ENCODE measurements around the gene THSD7A.
A peak's percentile ranks its signal among the peaks of the same experiment; 100 is the strongest.
"Not testable (repeated sequence)": the region's sequence is repeated elsewhere in the genome, so short reads cannot be mapped to it uniquely, and the experiment has no call there.

Gene THSD7A

GRCh38 chr7:11443934-11444333 lies 388.1 kb downstream of the THSD7A start:
- DNase-seq: not testable (repeated sequence)

- no peak for DNase-seq
Measured at GRCh38 chr7:11437994-11438393, 394.0 kb downstream of the THSD7A start.

- DNase-seq: no peak
Measured at GRCh38 chr7:11436773-11437524, 395.0 kb downstream of the THSD7A start.

GRCh38 chr7:11436316-11436715 lies 395.7 kb downstream of the THSD7A start:
- DNase-seq: no peak

- DNase-seq: no peak
Measured at GRCh38 chr7:11434366-11434765, 397.6 kb downstream of the THSD7A start.

DNA sequence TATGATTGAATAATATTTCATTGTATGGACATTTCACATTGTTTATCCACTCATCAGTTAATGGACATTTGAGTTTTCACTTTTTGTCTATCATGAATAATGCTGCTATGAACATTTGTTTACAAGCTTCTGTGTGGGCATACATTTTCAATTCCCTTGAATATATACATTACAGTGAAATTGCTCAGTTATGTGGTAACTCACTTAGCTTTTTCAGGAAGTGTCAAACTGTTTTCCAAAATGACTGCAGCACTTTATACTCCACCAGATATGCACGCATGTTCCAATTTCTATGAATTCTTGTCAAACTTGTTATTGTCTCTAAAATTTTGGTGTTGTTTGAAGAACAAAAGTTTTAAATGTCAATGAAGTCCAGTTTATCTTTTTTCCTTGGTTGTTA lies 401.2 kb downstream of the THSD7A start:
- DNase-seq: no peak

DNA sequence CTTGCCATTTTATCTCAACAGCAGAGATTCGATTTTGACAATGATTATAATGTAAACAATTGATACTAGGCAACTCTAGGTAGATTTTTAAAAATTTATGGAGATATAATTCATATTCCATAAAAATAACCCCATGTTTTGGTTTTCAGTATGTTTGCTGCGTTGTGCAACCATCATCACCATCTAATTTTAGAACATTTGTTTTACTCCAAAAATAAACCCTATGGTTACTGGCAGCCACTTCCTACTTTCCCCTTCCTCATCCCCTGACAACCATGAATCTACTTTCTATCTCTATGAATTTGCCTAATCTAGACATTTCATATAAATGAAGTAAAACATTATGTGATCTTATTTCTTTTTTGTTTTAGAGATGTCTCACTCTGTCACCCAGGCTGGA lies 401.9 kb downstream of the THSD7A start:
- no peak for DNase-seq

DNA sequence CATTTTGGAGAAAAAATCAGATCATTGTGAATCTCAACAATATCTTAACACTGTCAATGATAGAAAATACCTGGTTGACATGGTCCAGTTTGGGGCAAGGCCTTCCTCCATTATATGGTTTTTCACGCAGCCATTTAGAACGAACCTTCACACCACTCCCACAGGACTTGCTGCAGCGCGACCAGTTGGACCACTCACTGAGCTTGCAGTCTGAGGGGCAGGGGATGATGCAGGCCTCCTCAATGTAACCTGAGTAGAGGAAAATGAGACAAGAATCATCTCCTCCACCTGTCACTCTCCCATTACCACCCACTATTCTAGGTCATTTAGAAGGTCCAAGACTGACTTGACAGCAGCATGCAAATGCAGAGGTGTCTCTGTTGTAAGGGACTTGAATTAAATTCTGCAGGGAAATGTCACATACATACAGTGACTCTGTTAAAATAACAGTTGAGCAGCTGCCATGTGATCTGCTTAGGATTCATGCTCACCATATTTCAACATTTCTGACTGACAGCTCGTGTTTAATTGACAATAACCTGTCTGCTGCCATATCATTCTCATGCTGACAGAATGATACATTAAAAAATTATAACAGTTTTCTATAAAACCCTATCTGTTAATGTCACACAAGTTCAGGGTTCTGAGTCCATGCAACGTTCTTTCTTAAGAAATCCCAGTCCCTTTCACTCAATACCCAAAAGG lies 403.0 kb downstream of the THSD7A start:
- no peak for DNase-seq

DNA sequence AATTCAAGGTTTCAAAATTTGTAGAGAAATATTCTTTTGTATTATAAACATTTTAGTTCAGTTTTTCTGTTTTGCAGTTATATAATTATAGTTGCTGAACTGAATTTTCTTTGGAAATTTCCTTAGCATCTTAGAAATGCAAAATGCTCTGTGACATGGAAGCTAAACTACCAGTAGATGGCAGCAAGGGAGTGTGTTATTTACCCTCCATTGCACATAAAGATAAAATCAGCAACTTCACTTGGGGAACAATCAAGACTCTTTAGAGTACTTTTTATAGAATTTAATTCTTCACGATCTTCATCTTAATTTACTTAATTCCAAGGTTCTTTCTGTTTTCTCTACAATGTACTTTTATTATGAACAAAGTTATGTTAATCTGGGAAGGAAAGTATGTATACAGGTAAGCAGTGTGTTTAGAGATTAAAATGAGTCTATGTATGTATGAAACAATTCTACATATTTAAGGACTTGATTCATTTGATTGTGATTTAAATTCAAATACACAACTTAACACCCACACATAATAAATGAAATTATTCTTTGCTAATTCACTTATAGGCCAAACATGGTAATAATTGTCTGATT lies 404.2 kb downstream of the THSD7A start:
- peak; percentile 58 for DNase-seq

DNA sequence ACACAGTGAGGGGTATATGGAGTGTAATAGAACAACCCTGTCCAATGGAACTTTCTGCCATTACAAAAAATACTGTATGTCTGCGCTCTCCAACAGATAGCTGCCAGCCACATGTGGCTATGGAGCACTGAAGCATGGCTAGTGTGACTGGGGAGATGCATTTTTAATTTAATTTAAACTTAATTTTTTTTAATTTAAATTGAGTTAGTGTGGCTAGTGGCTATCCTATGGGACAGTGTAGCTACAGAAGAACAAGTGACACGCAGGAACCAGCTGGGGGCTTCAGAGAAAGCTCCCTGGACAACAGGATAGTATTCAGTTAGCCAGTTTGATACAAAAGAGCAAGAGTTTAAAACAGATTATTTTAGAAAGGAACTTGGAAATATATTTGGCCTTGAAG lies 408.0 kb downstream of the THSD7A start:
- DNase-seq: no peak

GRCh38 chr7:11420049-11420448 lies 411.9 kb downstream of the THSD7A start:
- DNase-seq: no peak

DNA sequence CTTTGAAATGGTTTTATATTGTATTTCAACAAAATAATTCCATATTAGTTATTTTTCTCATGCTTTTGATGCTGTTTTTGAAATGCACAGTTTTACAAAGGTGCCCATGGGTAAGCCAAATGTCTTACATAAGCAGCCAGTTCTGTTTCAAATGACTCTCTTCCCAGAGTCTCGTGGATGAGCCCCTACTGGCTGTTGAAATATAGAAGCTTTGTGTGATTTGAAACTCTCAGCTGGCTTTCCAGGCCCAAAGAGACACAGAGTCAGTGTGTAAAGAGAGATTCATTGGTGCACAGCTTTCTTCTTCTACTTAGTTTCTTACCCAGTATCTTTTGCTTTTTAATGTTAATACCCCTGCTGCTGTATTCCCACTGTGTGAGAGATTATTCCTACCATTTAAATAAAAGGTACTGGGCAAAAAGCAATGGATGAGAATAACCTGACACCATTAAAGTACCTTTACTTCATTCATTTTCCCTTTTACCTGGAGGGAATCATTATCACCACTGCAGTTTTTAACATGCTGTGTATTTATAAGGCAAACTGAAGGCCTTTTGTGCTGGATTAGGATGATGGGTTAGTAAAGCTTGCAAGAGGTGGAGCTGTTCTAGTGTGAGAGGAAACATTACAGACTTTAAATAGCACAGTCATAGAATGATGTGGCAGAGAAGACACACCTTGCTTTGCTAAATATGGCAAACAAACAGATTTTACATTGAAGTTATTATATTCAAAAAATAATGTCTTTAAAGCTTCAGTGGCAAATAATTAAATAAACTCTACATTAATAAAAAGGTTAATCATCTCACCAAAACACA lies 415.1 kb downstream of the THSD7A start:
- DNase-seq: no peak

- DNase-seq: no peak
Measured at GRCh38 chr7:11415101-11415500, 416.9 kb downstream of the THSD7A start.

GRCh38 chr7:11413901-11414300 lies 418.1 kb downstream of the THSD7A start:
- no peak for DNase-seq

GRCh38 chr7:11412036-11412435 lies 420.0 kb downstream of the THSD7A start:
- no peak for DNase-seq

DNA sequence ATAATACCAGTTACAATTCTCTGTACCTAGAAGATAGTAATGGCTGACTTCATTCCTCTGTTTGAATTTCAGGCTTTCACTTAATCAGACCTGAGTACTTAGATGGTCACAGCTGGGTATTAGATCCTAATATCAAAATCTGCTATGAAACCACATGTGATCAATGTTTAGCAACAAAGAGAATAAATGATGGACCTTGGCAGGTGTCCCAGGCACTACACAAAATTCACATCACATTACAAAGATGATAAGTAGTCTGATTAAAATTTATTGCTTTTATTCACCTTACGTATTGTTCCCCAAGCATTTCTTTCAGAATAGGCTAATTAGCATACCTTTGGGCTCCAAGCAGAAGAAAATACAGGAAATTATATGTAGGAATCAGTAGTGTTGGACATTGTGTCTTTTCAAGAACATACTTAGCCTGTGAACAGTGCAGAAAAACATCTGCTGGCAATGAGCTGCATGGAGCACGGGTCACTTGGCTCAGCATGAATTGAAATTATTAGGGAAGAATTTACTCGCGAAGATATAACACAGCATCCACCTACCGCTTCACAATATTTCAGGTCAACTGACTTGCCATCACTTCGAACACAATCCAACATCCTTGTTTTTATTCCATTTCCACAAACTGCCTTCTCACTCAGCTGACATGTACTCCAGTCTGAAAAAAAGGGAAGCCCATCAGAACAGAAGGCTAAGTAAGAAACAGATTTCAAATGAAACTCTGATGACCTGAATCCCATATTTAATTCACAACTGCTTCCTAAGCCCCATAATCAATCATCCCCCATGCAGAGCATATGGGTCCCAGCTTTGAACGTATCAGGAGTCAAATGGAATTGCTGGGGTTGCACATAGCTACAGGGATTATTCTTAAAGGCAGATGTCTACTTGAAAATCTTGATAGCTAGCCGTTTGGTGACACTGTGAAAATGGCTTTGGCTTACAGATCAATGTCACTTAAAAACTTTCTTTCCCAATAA lies 421.0 kb downstream of the THSD7A start:
- no peak for DNase-seq

GRCh38 chr7:11404355-11404754 lies 427.6 kb downstream of the THSD7A start:
- no peak for DNase-seq

DNA sequence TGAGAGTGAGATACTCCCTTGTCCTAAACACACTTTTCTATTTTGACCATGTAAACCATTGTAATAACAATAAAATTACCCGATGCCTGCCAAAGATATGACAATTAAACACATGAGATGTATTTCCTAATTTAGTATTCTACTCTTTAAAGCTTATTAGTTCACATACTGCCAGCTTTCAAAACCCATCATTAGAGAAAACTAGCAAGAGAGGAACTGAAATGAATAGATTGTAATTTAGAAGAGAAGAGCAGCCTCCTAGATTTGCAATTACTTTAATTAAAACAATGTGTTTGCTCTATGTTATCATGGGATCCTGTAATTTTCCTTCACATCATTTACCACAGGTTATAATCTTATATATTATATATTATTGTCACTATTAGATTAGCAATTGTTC lies 428.2 kb downstream of the THSD7A start:
- DNase-seq: no peak

GRCh38 chr7:11394438-11394837 lies 437.6 kb downstream of the THSD7A start:
- no peak for DNase-seq

DNA sequence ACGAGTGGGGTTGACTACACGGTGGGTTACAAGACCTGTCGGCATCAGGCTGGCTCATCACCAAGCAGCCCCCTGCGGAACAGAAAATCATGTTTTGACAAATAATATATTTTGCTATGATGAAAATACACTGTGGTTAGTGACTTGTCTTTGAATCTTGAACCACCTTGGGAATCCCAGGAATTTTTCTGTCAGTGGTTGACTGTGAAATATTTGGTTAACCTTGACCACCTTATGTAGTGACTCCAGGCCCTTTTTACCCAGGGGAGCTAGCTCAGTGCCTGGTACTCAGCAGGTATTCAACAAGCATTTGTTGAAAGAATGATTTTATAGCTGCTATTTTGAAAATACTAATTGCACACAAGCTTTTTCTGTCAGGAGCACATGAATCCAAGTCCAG lies 452.4 kb downstream of the THSD7A start:
- DNase-seq: no peak

- DNase-seq: no peak
Measured at GRCh38 chr7:11376529-11376928, 455.5 kb downstream of the THSD7A start.

DNA sequence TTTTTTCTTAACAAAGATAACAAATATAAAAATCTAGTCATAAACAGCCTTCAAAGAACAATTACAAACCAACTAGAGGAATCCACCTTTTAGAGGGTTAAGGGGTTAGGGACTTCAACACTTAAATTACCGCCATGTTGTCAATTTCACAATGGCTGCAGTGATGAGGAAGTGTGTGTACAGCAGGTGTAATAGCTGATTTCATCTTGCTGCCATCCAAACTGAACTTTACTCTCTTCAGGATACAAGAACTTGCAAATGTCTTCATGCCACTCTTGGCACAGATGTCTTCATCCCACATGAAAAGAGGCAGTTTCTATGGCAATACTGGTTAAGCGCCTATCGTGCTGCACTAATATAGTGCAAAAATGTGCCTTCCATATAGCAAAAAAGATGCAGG lies 457.4 kb downstream of the THSD7A start:
- DNase-seq: no peak
